ENCODE measurements around the gene MAPK12.
"Not testable (repeated sequence)": the region's sequence is repeated elsewhere in the genome, so short reads cannot be mapped to it uniquely, and the experiment has no call there.

The MAPK12 gene

DNA sequence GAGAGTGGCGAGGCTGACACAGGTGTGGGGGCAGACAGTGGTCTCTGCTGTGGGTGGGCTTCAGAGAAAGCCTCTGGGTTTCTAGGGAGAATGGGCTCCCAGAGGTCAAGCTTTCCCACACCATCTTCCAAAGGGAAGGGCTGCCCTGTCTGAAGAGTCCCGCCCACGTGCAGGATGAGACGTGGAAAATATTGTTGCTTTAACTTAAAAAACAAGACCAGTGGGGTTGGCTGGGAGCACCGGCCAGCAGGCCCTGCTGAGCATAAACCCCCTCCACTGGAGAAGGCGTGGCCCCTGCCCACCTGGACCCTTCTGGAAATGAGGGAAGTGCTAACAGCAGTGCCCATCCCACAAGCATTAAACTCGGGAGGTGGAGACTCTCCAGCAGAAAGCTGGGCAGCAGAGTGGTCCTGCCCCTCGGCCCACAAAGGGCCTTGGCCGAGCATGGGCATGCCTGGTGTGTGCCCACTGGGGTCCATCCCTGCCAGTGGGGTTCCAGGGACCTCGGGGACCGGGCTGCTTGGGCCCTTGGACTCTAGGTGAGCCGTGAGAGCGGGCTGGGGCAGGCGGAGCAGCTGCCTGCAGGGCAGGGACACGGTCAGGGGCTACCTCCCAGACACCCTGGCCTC lies 45.3 kb downstream of the MAPK12 start:
- no peak for DNase-seq (ENCODE audit: low spot score)

- DNase-seq (ENCODE audit: low spot score) = no peak
Measured at GRCh38 chr22:50215297-50216054, 46.0 kb downstream of the MAPK12 start.

GRCh38 chr22:50213263-50213662 lies 48.2 kb downstream of the MAPK12 start:
- DNase-seq (ENCODE audit: low spot score) = no peak

GRCh38 chr22:50211147-50211546 lies 50.3 kb downstream of the MAPK12 start:
- no peak for DNase-seq (ENCODE audit: low spot score)

- no peak for DNase-seq (ENCODE audit: low spot score)
Measured at GRCh38 chr22:50210378-50211139, 50.9 kb downstream of the MAPK12 start.

DNA sequence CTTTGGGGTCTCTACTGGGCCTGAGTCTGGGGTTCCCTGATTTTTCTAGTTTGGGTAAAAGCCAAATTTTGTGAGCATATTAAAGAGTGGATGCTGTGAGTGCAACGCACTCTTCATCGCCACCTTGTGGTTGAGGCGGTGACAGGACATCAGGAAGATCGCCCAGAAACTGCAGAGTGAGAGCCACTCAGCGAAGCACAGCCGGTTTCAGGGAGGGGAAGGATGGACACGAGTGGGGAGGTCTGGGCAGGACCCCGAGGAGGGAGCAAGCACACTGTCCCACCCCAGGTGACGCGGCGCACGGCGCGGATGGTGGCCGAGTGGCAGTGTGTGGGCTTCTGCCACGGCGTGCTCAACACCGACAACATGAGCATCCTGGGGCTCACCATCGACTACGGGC lies 51.6 kb downstream of the MAPK12 start:
- DNase-seq (ENCODE audit: low spot score) = peak; percentile 89

GRCh38 chr22:50208939-50209892 lies 52.3 kb downstream of the MAPK12 start:
- no peak for DNase-seq (ENCODE audit: low spot score)

- DNase-seq (ENCODE audit: low spot score) = no peak
Measured at GRCh38 chr22:50208430-50208938, 53.0 kb downstream of the MAPK12 start.

DNA sequence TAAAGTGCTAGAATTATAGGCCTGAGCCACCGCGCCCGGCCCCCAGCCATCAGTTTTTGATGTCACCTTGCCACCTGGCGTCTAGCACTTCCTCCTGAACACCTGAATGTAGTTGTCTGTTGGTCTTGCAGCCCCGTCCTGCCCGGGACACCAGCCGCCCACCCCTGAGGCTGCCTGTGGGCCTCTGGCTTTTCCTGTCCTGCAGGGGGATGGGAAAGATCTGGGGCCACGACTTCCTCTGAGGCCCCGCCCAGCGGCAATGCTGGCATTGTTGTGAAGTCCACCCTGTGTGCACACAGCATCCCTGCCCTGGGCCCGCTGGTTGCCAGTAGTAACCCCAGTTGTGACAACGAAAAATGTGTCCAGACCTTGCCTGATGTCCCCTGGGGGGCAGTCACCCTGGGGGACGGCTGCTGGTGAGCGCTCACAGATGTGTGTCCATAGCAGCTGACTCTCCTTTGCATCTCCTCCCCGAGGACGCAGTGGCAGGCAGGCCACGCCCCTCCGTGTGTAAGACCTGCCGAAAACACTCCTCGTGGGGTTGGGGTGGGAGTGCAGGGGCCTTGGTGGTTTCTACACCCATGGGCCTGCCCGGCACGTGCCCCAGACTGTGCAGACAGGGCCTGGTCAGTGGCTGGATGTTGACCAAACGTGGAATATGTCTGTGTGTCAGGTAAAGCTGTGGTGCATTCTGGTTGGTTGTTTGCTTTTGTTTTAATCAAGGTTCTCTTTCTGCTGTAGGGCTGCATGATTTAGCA lies 53.9 kb downstream of the MAPK12 start:
- no peak for DNase-seq (ENCODE audit: low spot score)

DNA sequence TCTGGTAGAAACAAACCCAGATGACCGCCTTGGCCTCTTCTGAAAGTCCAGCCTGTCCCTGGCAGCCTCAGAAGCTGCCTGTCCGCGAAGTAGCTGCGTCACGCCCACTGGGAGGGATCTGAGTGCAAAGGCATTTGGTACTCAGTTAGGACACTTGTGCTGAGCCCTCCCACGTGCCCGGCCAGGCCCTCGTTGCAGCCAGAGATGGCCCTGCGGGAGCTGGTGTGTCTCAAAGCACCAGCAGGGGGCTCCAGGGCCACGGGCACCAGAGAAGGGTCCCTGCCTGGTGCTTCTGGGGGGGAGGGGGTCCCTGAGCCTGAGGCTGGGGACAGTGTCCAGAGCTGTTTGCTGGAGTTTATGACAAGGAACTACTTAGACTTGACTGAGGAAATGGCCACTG lies 54.9 kb downstream of the MAPK12 start:
- peak; percentile 67 for DNase-seq (ENCODE audit: low spot score)

DNA sequence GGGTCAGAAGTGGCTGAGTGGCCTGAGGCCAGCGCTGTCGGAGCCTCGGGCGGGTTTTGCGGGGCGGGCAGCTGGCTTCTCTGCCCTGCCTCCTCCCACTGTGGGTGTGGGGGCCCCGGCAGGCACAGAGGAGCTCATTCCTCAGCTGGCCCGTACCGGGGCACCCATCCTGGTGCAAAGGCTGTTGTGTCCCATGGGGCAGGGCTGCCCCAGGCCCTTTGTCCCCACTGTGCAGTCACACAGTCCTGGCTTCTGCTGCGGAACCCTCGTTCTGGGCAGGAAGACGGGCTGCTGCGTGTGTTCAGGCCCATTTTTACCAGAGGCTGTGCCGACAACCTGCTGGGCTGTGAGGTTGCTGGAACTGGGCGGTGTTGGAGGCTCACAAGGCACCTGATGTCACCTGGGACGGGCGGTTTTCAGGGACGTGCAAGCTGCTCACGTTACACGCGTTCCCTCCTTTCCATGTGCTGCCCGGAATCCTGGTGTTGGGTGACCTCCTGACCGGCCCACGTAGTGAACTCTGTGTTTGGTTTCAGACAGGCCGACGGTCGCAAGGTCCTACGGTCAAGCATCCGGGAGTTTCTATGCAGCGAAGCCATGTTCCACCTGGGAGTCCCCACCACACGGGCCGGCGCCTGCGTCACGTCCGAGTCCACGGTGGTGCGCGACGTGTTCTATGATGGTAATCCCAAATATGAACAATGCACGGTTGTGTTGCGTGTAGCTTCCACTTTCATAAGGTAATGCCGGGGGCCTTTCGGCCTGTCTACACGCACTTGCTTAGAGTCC lies 55.5 kb downstream of the MAPK12 start:
- no peak for DNase-seq (ENCODE audit: low spot score)

DNA sequence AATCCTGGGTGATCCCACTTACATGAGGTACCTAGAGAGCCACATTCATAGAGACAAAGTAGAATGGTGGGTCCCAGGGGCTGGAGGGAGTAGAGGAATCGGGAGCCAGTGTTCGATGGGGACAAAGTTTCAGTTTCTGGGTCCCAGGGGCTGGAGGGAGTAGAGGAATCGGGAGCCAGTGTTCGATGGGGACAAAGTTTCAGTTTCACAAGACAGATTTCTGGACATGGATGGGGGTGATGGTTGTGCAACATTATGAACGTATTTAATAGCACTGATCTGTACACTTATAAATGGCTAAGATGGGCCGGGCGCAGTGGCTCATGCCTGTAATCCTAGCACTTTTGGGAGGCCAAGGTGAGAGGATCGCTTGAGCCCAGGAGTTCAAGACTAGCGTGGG lies 56.5 kb downstream of the MAPK12 start:
- not testable (repeated sequence) for DNase-seq (ENCODE audit: low spot score)

DNA sequence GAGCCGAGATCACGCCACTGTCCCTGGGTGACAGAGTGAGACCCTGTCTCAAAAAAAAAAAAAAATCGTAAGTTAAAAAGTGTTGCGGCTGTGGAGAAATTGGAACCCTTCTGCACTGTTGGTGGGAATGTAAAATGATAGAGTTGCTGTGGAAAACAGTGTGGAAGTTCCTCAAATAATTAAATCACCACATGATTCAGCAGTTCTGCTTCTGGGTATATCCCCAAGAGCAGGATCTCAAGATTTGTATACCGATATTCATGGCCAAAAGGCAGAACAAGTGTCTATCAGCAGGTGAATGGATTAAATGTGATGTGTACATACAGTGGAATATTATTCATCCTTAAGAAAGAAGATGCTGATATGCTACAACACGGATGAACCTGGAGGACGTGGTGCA lies 56.9 kb downstream of the MAPK12 start:
- DNase-seq (ENCODE audit: low spot score) = no peak

DNA sequence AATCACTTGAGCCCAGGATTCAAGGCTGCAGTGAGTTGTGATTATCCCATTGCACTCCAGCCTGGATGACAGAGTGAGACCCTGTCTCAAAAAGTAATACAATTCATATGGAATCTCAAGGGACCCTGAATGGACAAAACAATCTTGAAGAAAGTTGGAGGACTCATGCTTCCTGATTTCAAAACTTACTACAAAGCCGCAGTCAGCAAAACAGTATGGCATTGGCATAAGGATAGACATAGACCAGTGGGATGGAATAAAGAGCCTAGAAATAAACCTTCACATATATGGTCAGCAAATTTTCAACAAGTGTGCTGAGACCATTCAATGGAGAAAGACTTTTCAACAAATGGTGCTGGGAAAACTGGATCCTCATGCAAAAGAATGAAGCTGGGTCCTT lies 58.2 kb downstream of the MAPK12 start:
- DNase-seq (ENCODE audit: low spot score) = no peak
